ENCODE results near the gene TANGO2.

Gene TANGO2

DNA sequence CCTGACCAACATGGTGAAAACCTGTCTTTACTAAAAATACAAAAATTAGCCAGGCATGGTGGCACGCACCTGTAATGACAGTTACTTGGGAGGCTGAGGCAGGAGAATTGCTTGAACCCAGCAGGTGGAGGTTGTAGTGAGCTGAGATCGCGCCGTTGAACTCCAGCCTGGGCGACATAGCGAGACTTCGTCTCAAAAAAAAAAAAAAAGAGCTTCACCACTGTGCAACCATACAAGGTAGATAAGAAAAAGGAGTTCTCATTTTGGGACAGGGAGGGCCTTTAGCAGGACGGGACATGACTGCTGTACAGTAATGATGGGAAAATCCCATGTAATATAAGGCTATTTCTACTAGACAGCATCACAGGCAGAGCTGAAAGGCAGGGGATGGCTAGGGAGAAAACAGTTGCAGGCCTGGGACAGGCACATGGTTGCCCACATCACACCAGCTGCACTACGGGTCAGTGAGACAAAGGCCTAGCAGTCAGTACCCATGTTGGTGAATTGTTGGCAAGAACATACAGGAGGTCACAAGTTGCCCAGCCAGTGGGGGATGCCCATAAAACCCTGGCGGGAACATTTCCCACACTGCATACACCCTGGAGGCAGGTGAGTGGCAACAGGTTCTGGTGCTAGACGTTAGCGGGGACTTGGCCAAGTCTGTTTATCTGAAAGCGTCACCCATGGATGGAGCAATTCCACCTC lies 5.4 kb downstream of the TANGO2 start:
- DNase-seq (ENCODE audit: low read depth in 3 of 3) = no peak

DNA sequence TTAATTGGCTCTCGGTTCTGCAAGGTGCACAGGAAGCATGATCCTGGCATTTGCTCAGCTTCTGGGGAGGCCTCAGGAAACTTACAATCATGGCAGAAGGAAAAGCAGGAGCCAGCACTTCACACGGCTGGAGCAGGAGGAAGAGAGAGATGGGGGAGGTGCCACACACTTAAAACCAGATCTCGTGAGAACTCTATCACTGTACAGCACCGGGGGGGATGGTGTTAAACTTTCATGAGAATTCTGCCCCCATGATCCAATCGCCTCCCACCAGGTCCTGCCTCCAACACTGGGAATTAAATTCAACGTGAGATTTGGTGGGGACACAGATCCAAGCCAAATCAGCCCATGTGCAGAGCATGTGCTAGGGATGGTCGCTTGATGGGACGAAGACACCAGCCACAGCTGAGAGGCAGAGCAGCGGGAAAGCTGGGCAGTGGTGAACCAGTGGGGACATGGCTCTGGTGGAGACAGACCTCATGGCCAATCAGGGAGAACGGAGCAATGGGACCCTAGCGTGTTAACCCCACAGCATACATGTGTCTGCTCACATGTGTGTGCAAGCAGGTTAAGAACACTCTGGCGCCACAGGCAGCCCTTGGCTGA lies 6.2 kb downstream of the TANGO2 start:
- DNase-seq (ENCODE audit: low read depth in 3 of 3) = no peak

DNA sequence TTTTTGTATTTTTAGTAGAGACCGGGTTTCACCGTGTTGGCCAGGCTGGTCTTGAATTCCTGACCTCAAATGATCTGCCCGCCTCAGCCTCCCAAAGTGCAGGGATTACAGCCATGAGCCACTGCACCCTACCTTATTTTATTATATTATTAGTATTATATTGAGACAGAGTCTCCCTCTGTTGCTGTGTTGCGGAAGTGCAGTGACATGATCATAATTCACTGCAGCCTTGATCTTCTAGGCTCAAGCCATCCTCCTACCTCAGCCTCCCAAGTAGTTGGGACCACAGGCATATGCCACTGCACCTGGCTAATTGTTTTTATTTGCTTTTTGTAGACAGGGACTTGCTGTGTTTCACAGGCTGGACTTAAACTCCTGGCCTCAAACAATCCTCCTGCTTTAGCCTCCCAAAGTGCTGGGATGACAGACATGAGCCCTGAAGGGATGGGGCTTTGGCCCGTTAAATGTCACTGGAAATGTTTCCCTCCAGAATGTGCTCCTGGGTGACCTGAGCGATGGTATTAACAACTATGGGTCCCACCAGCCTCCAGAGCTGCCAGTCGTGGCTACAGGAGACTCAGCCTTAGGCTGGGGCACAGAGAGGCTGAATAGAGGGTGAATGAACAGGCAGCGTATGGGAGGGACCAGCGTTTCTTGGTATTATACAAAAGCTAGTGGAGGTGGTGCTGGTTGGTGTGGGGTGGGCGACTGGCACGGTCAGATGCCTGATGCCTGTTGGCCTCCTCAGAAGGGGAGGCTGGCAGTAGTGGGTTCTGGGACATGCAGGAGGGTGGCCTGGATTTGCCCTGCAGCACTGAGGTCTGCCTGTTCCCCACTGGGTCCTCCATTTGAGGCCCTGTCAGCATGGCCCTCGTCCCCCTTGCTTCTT lies 7.3 kb downstream of the TANGO2 start:
- no peak for DNase-seq (ENCODE audit: low read depth in 3 of 3)

DNA sequence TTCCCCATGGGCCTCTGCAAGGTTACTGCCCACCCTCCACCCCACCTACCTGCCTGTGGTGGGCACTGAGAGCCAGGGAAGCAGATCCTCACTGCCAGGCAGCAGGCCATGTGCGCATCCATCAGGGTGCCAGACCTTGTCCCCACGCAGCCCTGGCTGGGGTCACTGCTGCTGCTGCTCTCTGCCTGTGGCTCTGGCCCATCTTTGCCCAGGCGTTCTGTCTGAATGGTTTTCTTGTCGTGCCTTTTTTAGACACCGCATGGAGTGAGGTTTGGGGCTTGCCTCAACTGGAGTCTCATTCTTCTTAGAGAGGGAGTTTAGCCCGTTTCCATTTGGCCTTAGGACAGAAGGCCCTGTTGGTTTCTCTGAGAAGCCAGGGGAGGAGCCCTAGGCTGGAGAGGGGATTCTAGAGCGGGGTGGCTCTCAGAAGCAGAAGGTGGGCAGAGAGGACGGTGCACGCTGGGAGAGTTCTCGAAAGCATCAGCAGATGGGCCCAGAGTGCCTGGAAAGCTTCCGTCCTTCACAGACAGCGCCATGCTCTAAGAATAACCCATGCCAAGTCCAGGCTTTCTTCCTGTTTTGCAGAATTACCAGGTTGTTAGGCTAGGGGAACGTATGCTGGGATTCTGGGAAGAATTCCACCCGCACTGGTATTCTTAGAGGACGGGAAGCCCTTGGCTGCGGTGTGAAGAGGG lies 8.1 kb downstream of the TANGO2 start:
- DNase-seq (ENCODE audit: low read depth in 3 of 3) = no peak

DNA sequence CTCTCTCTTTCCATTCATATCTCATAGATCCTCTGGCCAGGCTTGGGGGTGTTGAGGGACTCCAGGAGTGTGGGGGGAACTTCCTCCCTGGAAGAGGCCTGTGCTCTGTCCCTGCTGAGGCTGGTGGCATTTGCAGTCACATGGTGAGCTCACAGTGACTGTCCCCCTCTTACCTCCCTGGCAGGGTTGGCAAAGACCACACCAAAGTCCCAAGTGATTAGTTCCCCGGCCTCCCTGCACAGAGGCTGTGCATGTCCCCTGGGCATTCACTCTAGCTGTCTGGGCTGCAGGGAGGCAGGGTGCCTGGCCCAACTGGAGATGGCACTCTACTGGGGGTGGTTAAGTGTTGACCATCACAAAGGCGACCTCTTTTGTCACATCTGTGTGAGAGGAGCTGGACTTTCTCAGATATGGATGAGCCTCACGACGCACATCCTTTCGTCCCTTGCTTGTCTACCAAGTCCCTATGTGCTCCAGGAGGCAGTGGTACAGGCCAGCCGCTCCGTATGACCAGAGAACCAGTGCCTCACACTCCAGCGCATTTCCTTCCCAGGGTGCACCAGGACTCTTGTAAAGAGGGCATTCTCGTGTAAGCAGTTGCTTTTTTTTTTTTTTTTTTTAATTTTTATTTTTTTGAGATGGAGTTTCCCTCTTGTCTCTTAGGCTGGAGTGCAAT lies 8.8 kb downstream of the TANGO2 start:
- DNase-seq (ENCODE audit: low read depth in 3 of 3) = no peak

DNA sequence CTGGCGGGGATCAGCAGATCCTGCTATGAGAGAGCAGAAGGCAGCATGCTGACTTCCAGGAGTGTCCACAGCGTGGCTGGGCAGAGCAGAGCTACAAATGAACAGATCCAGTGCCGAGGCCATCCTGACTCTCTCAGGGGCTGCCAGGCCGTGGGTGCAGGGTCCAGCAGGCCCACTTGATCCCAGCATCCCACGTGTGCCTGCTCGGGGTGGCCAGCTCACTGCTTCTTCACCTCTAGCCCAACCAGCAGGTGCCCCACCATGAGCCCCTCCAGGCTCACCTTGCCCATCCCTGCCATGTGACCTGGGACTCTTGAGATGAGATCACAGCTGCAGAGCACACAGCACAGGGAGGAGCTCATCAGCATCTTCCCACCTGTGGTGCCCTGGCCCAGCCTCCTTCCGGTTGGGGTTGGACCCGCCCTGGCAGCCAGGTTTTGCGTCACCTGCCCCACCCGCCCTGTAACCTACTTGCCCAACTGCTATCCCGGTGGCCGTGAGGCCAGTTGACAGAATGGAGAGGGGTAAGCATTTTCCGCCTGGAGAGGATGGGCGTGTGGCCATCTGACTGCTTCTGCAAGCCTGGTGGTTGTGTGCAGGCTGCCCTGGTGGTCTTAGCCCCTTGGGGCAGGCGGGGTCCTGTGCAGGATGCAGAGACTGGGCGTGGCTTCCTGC lies 11.0 kb downstream of the TANGO2 start:
- no peak for DNase-seq (ENCODE audit: low read depth in 3 of 3)

DNA sequence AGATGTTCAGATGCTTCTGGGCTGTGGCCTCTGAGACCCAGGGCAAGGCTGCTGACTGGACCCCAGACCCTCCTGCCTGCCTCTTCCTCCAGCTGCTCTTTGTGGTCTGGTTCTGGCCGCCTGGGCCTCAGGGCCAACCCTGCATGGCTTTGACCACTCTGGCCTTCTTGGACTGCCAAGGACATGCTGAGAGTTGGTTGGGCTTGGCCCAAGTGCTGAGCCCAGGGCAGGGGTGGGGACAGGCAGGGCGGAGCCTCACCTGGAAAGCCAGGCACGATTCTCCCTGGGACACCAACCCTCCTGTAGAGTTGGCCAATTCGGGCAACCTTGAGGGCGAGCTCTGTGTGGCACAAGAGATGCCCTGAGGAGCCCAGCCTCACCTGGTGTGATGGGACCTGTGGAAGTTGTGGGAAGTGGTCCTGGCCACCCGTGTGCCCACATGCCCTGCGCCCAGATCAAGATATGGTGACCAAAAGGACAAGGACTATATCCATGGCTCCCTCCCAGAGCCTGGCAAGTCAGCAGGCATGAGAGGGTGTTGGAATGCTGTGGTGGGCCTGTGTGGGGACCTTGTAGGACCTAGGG lies 11.6 kb downstream of the TANGO2 start:
- DNase-seq (ENCODE audit: low read depth in 3 of 3) = no peak

DNA sequence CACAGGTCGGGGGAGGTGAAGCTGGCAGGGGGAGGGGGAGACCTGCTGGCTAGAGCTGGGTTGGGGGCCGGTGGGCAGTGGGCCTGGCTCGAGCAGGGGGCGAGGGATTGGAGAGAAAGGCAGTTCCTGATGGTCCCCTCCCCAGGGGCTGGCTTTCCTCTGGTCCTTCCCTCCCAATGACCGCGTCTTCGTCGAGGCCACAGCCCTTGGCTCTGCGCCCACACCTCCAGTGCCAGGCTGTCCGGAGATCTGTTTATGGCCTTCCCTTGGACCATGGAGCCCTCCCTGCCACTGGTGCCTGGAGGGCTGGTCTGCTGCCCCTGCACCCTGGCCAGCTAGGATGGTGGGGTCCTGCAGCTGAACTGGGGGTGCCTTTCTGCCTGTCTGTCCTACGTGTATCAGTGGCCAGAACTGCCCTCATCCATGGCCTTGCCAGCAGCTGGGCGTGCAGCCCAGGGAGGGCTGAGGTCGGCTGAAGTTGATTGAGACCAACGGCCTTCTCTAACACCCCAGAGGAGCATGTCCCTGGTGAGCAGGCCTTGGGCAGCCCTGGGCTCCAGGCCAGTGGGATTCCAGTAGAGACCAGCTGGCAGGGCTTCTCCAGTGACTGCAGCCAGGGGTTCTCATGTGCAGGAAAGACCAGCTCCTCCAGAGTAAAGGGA lies 12.3 kb downstream of the TANGO2 start:
- DNase-seq (ENCODE audit: low read depth in 3 of 3) = no peak

DNA sequence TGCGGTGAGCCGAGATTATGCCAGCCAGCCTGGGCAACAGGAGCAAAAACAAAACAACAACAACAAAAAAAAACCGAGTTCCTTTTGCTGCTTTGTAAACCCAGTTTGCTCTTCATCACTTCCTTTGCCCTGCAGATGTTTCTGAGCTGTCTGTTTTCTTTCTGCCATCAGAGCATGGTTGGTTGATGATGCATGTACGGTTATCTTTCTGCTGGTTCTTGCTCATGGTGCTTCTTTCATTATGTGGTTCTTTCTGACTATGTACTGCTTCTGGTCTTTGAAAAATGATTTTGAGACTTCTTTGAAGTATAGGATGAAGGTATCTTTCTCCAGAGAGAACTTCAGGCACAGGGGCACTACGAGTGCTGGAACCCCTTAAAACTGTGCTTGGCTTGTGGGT lies 13.2 kb downstream of the TANGO2 start:
- DNase-seq (ENCODE audit: low read depth in 3 of 3) = no peak

DNA sequence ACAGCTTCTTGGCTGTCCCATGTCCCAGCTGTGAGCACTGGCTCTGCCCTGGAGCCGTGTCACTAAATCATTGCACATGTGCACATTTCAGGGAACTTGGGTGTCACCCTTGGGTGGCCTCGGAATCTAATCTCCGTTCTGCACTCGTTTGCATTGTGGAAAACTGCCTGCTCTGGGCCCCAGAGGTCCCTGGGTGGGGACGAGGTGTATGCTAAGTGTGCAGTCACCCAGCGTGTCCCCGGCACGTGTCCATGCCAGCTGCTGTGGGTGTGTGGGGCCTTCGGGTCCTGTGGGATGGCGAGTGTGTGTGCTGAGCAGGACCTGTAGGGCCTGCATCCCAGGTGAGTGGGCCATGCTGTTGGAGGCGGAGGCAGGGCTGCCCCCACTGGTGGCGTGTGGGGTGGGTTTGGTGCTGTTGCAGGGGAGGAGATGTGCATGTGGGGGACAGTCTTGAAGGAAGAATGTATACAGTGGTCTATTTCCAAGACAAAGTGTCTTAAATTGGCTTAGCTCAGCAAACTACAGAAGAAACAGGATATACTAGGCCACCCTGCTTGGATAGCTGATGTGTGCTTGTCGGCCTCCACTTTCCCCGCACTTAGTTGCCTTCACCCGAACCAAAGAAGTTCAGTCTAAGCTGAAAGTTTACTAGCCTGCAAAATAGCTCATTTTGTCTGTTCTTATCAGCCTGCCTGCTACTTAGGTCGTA lies 14.6 kb downstream of the TANGO2 start:
- no peak for DNase-seq (ENCODE audit: low read depth in 3 of 3)

DNA sequence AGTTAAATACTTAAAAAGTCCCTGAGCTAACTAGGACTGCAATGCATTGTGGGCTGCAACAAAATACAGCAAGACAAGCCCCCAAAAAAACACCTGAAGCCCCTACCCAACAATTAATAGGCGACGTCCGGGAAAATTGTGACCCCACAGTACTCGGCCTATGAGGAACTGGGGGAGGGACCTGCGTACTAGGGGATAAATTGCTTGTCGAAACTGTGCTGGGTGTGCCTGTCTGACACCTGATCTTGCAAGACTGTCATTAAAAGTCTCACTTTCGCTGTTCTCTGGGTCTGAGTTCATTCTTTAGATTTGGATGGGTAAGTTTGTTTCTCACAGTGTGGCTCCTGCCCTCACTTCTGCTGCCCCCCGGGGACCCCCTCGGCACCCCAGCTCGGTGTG lies 15.2 kb downstream of the TANGO2 start:
- no peak for DNase-seq (ENCODE audit: low read depth in 3 of 3)

DNA sequence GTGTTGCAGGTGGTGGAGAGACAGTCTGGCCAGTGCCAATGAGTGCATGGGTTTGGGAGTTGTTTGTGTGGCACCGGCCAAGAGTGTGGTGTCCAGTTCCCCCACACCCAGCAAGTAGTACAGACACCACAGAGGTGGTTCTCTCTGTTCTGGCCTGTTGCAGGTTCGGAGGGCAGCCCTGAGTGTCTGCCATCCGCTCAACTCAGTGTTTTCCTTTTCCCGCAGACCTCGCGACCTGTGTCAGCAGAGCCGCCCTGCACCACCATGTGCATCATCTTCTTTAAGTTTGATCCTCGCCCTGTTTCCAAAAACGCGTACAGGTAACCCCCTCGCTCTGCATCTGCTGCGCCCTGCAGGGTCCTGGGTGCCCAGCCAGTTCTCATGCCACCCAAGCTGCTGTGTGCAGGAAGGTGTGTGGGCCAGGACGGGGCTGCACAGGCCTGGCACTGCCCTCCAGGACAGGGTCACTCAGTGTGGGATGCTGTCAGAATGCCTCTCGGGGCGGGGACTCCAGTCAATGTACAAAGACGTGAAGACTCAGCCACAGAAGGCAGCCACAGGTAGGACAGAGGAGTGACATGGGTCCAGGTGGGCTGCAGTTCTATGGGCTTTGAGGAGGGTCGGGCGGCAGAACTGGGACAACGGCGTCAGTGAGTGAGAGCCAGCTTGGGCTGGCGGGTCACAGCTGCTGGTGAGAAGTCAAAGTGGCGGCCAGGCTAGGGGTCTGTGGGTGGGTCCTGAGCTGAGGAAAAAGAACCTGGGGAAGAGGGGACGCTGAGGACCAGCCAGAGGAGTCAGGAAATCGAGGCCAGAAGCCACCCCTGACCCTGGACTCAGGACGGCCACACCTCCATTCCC lies 15.9 kb downstream of the TANGO2 start:
- no peak for DNase-seq (ENCODE audit: low read depth in 3 of 3)

DNA sequence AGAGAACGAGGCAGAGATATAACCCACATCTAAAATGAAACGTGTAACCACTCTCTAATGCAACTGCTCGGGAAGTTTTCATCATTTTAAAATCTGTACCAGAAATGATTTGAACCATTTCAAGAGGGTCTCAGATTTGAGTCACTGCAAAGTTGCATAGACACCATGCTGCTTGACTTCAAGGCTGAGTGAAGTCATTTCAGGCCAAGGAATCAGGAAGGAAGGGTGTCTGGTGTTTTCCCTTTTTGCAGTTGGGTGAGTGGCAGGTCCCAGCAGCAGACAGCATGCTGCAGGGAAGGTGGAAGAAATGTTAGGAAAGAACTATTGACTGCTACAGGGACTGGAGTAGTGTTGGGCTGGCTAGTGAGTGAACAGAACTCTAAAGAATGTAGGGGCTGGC lies 16.5 kb downstream of the TANGO2 start:
- no peak for DNase-seq (ENCODE audit: low read depth in 3 of 3)

DNA sequence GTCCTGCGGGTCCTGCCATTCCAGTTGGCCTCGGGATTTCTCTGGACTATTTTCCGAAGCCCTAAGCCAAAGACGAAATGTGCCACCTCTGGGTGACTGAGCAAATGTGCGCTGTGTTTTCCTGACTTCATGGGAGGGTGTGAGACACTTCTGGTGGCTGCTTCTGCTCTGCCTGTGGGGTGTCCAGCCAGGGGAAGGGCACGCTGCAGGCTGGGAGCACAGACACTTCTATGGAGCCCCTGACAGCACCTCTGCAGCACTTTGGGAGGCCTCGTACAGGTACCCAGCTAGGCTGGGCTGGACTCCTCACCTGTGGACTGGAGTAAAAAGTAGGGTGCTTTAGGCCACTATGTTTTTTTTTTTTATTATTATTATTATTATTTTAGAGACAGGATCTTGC lies 17.7 kb downstream of the TANGO2 start:
- no peak for DNase-seq (ENCODE audit: low read depth in 3 of 3)

DNA sequence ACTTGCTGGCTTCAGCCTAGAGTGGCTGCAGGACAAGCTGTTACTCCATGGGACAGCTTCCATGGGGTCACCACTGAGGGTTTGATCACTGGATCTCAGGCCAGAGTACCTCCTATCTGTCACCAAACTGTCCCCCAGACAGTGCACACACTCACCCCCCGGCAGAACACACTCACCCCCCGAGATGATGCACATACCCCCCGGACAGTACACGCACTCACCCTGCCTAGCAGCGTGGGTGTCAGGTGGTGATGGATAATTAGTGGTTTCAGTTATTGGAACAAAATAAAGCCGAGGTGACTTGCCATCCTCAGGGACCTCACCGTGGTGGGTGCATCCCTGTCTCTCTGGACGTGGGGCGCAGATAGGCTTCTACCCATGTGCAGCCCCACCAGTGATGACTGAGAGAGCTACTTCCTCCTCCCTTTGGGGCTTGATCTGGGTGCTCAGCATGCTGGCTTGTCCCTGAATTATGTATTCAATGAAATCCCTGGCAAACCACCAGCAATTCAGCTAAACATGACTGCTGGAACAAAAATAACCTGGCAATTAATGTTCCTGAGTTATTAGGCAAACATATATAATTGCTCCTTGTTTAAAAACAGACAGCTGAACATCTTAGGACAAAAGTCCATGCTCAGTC lies 18.9 kb downstream of the TANGO2 start:
- DNase-seq (ENCODE audit: low read depth in 3 of 3) = no peak

DNA sequence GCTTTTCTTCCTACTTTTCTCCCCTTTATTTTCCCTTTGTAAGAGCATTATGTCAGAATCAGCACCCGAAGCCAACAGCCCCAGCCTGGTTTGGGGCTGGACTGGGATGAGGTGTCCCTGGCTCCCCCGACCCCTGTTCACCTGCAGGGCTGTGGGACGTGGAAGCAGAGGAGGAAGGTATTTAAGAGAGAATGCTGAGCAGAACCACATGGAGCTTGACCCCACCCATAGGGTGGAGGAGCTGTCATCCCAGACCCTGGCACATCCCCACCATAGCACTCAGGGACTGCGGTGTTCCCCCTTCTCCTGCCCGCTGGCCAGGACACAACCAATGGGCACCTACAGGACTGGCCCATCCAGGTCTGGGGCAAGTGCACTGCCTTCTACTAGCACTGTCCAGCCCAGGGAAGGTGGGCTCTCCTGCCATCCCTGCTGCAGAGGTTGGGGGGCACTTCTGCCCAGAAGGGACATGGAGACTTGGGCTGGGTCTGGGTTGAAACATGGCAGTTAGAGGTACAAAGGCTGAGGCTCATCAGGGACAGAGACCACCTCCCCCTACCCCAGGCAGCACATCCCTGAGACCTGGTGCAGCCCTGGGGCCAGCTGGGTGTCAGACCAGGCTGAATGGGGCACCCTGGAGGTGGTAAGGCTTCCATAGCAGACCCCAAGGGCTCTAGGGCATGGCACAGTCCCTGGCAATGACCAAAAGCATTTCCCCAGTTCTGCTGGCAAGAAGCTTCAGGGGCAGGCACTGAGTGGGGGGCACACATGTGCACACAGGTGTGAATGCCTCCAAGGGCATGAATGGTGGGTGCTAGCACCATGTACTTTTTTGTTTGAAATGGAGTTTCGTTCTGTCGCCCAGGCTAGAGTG lies 19.7 kb downstream of the TANGO2 start:
- no peak for DNase-seq (ENCODE audit: low read depth in 3 of 3)

All from stimulated activated CD4-positive, alpha-beta T cell treated with anti-CD3 and anti-CD28 coated beads, TNF-alpha, amount 100 ng/mL, for 24 hours (primary cell).